ENCODE results near the gene WNT7B.

Gene WNT7B

GRCh38 chr22:45971408-45972028 is 5.4 kb downstream of the WNT7B start:
- no peak for DNase-seq (ENCODE audit: low read depth)

GRCh38 chr22:45970705-45971407 is 6.1 kb downstream of the WNT7B start:
- no peak for DNase-seq (ENCODE audit: low read depth)

GRCh38 chr22:45969801-45970470 is 7.0 kb downstream of the WNT7B start:
- DNase-seq (ENCODE audit: low read depth): no peak

DNA sequence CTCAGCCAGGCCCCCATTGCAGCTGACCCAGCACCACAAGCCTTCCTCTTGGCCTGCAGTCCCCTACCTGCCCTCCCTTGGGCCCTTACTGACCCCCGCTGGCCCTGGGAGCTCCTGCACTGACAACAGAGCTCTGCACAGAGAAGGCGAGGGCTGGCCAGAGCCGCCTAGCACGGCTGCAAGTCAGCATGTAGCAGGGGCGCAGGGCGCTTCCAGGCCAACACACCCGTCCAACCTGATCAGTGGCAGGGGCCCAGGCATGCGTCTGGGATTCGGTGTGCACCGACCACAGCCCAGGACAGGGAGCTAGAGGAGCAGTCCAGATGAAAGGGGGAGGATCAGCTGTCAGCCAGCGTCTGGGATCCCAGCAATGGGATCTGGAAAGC is 7.6 kb downstream of the WNT7B start:
- no peak for DNase-seq (ENCODE audit: low read depth)

DNA sequence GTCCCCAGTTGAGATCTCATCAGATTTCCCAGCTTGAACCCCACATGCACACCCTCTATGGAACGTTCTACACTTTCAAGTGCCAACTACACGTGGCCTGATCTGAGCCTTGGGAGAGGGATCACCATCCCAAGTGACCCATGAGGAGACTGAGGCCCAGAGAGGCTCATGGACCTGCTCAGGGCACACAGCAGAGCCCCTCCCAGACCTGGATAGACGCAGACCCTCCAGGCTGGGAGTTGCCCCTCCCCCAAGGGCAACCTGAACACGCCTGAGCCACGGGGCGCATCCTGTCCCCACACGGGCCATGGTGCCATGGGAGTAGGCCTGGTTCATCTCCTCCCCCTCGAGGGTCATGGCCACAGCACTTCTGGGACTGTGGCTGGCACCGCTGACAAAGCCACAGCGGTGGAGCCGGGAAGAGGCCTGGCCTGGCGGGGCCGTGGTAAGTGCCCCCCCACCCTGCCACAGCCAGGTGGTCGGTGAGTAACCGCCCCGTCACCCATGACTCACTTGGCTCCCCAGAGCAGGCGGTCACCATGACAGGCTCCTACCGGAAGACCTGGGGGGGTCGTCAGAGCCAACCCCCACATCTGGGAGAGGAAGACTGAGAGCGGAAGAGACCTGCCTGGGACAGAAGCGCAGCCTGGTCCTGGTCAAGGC is 8.1 kb downstream of the WNT7B start:
- DNase-seq (ENCODE audit: low read depth): no peak

DNA sequence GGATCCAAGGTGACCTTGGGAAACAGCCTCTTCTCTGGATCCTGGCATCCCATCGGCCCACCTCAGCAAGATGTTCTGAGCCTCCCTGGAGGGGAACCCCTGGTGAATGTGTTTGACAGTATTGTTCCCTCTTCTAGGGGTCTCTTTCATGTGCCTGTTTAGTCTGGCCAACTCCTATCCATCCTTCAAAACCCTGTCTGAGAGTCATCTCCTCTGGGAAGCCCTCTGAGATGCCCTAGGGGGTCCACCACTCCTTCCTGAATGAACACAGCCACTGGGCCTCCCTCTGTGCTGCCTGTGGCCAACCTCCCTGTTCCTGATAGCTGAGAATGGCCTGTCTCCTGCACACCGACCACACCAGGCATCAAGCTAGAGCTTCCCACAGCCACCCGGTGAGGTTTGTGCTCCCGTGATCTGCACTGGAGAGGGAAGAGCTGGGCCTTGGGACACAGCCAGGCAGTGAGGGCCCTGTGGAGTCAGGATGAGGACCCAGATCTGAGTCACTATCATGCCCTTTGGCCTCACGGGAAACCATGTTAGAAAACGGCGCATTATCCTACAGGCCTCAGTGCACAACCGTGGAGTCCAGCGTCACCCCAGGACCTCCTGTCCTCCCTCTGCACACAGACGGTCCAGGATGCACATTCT is 8.8 kb downstream of the WNT7B start:
- DNase-seq (ENCODE audit: low read depth): no peak

- DNase-seq (ENCODE audit: low read depth): no peak
Observed at GRCh38 chr22:45966895-45967365, 10.0 kb downstream of the WNT7B start.

DNA sequence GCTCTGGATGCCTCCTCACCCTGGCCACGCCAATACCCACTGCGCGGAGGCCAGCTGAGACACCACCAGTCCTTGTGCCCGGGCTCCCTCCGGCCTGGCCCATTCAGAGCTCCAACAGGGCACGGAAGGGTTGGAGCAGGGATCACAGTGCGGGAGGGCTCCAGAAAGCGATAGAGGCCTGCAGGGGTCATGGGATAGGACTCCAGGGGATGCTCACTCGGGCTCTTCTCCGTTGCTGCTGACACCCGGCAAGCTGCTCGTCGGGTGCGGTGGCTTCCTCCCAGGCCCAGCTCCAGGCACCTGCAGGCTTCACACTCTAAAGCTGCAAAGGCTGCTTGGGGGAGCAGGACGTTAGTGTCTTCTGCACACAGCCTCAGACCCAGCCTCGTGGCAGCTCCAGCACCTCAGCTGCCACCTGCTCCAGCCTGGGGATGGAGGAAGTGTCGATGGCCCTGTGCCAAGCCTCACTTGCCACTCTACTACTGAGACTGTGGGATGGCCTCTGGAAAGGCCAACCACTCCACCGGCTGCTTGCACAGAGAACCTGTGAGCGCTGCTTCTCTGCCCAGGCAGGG is 10.6 kb downstream of the WNT7B start:
- no peak for DNase-seq (ENCODE audit: low read depth)

DNA sequence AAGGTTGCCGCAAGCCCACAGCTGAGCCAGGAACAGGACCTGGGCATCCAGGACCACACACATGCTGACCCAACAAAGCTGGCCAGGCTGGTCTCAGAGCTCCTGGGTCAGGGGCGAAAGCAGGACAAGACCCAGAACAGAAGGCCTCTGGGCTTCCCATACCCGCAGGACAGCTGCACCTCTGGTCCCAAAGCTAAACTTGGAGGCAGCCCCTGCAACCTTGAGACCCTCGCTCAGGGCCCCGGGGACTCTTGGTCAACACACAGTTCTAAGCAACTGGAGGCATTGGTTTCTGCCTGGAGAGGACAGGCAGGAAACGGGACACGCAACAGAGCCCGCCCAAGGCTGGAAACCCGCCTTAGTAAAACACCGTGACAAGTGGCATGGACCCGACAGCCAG is 11.4 kb downstream of the WNT7B start:
- DNase-seq (ENCODE audit: low read depth): no peak

DNA sequence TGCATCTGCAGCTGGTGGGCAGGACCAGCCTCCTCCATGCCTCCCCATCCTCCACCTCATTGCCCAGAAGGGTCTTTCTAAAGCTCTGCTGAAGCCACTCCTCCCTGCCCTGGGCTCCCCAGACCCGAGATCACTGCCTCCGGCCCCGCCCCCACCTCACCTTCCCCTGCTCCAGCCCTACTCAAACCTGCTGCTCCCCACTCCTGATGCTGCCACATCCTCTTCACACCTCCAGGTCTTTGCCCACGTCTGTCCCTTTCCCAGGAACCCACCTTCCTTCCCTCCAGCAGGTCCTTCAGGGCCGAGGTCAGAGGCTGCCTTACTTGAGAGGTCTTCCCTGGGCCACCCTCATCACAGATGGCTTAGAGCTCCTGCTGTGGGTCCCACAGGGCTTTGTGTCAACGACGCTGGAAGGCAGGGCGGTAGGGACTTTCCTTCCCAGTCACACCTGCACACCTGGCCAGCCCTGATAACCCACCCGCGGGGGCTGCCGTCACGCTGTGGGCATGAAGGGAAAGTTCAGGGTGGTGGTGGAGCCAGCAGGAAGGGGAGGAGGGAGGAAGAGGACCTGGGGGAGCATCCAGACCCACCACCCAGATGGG is 11.9 kb downstream of the WNT7B start:
- DNase-seq (ENCODE audit: low read depth): no peak

DNA sequence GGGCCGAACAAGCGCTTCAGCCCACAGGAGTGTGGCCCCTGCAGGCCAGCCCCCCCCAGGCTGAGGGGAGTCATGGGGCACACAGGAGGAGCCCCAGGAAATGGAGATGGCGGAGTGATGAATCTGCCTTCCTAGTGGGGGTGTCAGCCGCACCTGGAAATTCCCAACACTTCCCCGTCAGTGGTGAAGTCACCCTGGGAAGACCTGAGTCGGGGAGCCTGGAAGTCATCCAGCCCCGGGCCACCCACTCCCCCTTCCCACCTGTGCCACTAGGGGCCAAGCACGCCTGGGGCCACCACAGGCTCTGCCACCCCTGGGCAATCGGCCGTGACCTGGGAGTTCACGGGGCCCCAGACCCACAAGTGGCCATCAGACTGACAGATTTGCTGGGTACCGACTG is 12.6 kb downstream of the WNT7B start:
- DNase-seq (ENCODE audit: low read depth): no peak

GRCh38 chr22:45963821-45964220 is 13.1 kb downstream of the WNT7B start:
- DNase-seq (ENCODE audit: low read depth): no peak

DNA sequence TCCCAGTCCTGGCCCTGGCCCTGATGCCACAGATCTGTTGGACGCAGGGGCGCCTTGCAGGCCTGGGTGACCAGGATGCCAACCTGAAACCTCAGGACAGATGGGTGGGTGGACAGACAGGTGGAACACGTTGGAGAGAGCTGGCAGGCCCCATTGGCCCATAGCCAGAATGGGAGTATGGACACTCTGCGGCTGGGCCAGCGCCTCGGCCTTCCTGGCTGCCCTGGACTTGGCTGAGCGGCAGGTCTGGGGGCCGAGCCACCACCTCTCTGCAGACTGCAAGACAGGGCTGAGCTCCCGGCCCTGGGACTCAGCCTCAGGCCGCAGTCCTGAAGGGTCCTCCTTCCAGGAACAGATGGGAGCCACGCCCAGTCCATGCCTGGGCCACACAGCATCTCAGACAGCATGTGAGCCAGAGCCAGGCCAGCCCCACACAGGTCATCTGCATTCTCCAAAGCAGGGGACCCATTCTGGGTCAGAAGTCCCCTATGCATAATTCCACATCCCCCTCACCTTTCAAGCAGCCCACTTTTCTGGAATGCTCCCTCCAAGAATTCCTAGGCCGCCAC is 14.1 kb downstream of the WNT7B start:
- no peak for DNase-seq (ENCODE audit: low read depth)

DNA sequence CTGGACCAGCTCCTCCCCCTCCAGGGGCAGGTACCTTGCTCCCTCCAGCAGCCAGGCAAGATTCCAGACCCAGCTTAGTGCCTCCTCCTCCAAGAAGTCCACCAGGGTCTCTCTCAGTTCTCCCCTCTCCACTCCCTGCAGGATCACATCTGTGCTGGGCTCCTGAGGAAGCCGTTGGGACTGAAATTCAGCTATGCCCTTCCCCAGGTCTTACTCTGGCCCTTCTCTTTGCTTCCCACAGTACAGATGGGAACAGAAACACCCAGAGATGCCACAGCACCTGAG is 14.6 kb downstream of the WNT7B start:
- no peak for DNase-seq (ENCODE audit: low read depth)

GRCh38 chr22:45961679-45962433 is 15.1 kb downstream of the WNT7B start:
- DNase-seq (ENCODE audit: low read depth): no peak

- DNase-seq (ENCODE audit: low read depth): no peak
Observed at GRCh38 chr22:45960477-45961386, 16.2 kb downstream of the WNT7B start.

DNA sequence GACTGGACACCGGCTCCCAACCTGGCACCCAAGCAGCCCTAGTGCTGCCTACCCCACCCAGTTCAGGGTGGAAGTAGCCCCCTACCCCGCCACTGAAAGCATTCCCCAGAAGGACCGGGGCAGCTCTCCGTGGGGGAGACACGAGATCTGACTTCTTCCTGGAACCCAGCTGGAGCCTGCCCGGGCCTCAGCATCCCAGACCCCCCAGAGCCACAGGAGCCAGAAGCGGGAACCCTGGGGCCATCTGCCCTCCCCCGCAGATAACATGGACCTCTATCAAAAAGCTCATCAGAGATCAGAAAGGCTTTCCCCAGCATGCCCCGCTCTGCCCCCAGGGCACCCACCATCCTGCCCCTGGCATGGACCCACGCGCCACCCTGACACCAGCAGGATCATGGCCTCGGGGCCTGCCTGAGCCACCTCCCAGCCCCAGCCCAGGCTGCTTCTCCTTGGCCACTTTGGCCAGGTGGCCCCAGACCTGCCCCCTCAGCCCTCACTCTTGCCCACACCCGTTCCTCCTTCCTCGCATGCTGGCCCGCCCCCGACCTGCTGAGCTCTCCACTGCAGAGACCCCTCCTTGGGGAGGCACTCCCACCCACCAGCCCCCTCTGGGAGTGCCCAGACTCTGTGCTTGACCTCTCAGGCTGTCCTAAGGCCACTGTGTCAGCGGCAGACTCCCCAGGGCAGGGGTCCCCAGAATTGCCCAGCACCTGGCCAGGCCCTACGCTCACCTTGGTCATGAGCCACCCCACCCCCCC is 17.1 kb downstream of the WNT7B start:
- DNase-seq (ENCODE audit: low read depth): no peak

DNA sequence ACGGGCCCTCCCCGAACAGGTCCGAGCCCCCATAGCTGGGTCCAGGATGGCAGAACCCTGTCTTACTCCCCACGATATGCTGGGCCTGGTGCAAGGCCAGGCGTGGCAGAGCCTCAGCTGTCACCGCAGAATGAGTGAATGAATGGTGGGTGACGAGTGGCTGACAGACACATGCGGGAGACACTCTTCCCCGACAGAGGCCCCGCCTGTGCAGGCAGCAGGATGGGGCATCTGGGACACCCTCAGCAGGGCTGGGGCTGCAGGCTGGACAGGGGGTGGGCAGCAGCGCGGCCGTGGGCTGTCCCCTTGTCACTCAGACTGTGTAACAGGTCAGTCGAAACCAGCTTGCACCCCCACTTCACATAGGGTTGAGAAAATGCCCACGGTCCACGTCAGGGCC is 18.0 kb downstream of the WNT7B start:
- no peak for DNase-seq (ENCODE audit: low read depth)

GRCh38 chr22:45957826-45958225 is 19.1 kb downstream of the WNT7B start:
- no peak for DNase-seq (ENCODE audit: low read depth)
